BJ (cell line): ENCODE results near the gene EFHB. TPM values are rescaled to one million over a fixed set of nuclear protein-coding genes. Genes with fewer than 3 reads are reported as not detected.

Experiments used
- CTCF ChIA-PET: fragments of 350-600 bp; formaldehyde crosslinking; extraction: SDS; loops from one replicate; lab custom pipeline; 2021; ENCODE audit warnings: antibody characterized with exemption, inconsistent platforms; lab: Yijun Ruan, JAX
- POLR2A ChIA-PET: fragments of 300-600 bp; sonication (Branson Sonifier 250); formaldehyde crosslinking; extraction: SDS; loops from one replicate; lab custom pipeline; 2021; ENCODE audit warnings: antibody characterized with exemption; lab: Charles Lee
- DNase-seq: peaks from one replicate; pipeline ENCODE4 v3.0.0-alpha.2; 2011; ENCODE audit warnings: low read depth
- H3K27me3 ChIP-seq: 2 replicates; pipeline ENCODE4 v1.6.0; 2011; ENCODE audit warnings: low read length; ENCODE audit not compliant: control insufficient read depth, insufficient read depth
- H3K36me3 ChIP-seq: 2 replicates; pipeline ENCODE4 v1.5.1; 2011; ENCODE audit warnings: low read length; ENCODE audit not compliant: control insufficient read depth, insufficient read depth
- H3K4me3 ChIP-seq: 2 replicates; pipeline ENCODE4 v1.5.1; 2011; ENCODE audit warnings: low read depth, mild to moderate bottlenecking, control low read depth, low read length
- polyA plus RNA-seq: library from polyadenylated mRNA; depleted of rRNA; stranded (reverse); fragments of >200 nt; gene quantifications from 2 replicates; pipeline ENCODE4 v1.2.3, GENCODE V29; 2011
- TF ChIP-seq, protein P1 (sequence below): IDR thresholded peaks from 2 replicates; pipeline ENCODE4 v1.5.1; 2011; ENCODE audit warnings: low read depth, mild to moderate bottlenecking, control low read depth, inconsistent platforms, low read length, moderate library complexity; ENCODE audit not compliant: insufficient read depth

Gene EFHB
- polyA plus RNA-seq, 1 experiment, result 0.42 TPM

GRCh38 chr3:19945534-19945933 is 11.5 kb upstream of the EFHB start:
- TF ChIP-seq, protein P1, sequence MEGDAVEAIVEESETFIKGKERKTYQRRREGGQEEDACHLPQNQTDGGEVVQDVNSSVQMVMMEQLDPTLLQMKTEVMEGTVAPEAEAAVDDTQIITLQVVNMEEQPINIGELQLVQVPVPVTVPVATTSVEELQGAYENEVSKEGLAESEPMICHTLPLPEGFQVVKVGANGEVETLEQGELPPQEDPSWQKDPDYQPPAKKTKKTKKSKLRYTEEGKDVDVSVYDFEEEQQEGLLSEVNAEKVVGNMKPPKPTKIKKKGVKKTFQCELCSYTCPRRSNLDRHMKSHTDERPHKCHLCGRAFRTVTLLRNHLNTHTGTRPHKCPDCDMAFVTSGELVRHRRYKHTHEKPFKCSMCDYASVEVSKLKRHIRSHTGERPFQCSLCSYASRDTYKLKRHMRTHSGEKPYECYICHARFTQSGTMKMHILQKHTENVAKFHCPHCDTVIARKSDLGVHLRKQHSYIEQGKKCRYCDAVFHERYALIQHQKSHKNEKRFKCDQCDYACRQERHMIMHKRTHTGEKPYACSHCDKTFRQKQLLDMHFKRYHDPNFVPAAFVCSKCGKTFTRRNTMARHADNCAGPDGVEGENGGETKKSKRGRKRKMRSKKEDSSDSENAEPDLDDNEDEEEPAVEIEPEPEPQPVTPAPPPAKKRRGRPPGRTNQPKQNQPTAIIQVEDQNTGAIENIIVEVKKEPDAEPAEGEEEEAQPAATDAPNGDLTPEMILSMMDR, result no peak
- POLR2A ChIA-PET, result interaction anchor here (0.7 kb wide), 1 partner anchor 47 kb away, joined by 3 read pairs; no protein-coding TSS in a partner anchor
- Histone ChIP-seq H3K27me3 (no peaks in the 10 kb centered on the region), H3K36me3 (no peaks in the 10 kb centered on the region), H3K4me3 (no peak overlapping the region)
- CTCF ChIA-PET, result no interaction called here
- no peak for DNase-seq

GRCh38 chr3:19940643-19941042 is 6.6 kb upstream of the EFHB start:
- H3K4me3 ChIP-seq, result no peak overlapping the region
- ChIA-PET POLR2A (no interaction called here), CTCF (interaction anchor here (0.6 kb wide), 1 partner anchor 301 kb away, joined by 3 read pairs; no protein-coding TSS in a partner anchor)
- no peak for DNase-seq
- no peaks in the 10 kb centered on the region for H3K36me3 ChIP-seq
- no peaks in the 10 kb centered on the region for H3K27me3 ChIP-seq
- TF ChIP-seq, protein P1, result no peak

GRCh38 chr3:19938295-19938627 is 4.2 kb upstream of the EFHB start:
- no peak for DNase-seq
- ChIA-PET POLR2A (no interaction called here), CTCF (no interaction called here)
- Histone ChIP-seq H3K4me3 (no peak overlapping the region), H3K27me3 (no peaks in the 10 kb centered on the region), H3K36me3 (no peaks in the 10 kb centered on the region)
- TF ChIP-seq, protein P1, result no peak

DNA sequence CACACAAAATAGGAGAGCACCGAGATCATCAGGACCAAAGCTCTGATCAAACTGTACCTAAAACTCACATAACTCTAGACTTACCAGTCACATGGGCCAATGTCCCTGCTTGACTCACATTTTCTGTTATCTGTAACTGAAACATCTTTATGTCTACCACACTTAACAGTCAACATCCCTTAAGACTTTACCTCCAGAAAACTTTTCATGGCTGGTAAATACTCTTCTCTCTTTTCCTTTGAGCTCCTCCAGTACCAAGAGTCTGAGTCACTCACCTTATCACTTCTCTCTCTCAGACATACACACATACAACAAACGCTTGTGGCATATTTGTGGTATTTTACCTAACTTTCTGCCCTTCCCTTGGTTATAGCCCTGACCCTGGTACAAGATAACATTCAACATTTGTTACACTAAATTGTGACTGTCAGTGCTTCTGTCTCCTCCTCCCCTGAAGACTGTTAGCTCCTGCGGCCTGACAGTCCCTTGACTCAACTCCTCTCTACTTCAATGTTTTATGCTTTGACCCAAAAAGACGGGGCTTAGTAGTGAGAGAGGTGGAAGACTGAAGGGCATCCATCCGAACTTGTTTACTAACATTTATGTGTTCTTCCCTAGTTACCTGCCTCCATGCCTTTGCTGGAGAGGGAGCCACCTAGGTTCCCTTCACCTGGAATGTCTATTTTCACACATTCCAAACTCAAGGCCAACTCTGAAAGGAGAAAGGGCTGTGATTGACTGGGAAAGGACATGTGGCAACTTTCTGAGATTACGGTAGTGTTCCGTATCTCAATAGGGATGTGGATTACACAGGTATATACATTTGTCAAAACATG is 3.7 kb upstream of the EFHB start:
- ChIA-PET POLR2A (no interaction called here), CTCF (no interaction called here)
- Histone ChIP-seq H3K27me3 (no peaks in the 10 kb centered on the region), H3K36me3 (no peaks in the 10 kb centered on the region), H3K4me3 (no peak overlapping the region)
- TF ChIP-seq, protein P1, result no peak
- no peak for DNase-seq

- H3K4me3 ChIP-seq, result no peak overlapping the region
- CTCF ChIA-PET, result no interaction called here
- TF ChIP-seq, protein P1, result no peak
- DNase-seq, result no peak
- POLR2A ChIA-PET, result no interaction called here
- H3K36me3 ChIP-seq, result no peaks in the 10 kb centered on the region
- H3K27me3 ChIP-seq, result no peaks in the 10 kb centered on the region
Measured at GRCh38 chr3:19932422-19932821, 1.6 kb downstream of the EFHB start.
